ENCODE measurements around the gene EIF5A. TPM values are rescaled to one million over a fixed set of nuclear protein-coding genes. Genes with fewer than 3 reads are reported as not detected.

Gene EIF5A
- total RNA-seq, 1 donor from 2014 or later = 295 TPM

Other genes with a start within 250 kb of the EIF5A start
- 5.0 TPM for gene CLEC10A, start 227.4 kb upstream of the EIF5A start, total RNA-seq
- gene ASGR2, start 192.8 kb upstream of the EIF5A start, total RNA-seq = 0.40 TPM
- 0.19 TPM for gene ASGR1, start 128.3 kb upstream of the EIF5A start, total RNA-seq
- 20.4 TPM for gene DLG4, start 87.8 kb upstream of the EIF5A start, total RNA-seq
- 2,247 TPM for gene ACADVL, start 87.7 kb upstream of the EIF5A start, total RNA-seq
- 20.4 TPM for gene DVL2, start 73.1 kb upstream of the EIF5A start, total RNA-seq
- 19.4 TPM for gene PHF23, start 68.2 kb upstream of the EIF5A start, total RNA-seq
- gene GABARAP, start 65.2 kb upstream of the EIF5A start, total RNA-seq = 432 TPM
- gene CTDNEP1, start 55.9 kb upstream of the EIF5A start, total RNA-seq = 109 TPM
- 71.6 TPM for gene ELP5, start 55.4 kb upstream of the EIF5A start, total RNA-seq
- gene CLDN7, start 45.1 kb upstream of the EIF5A start, total RNA-seq = 0.94 TPM
- gene SLC2A4, start 25.9 kb upstream of the EIF5A start, total RNA-seq = 141 TPM
- gene YBX2, start 13.0 kb upstream of the EIF5A start, total RNA-seq = 0.75 TPM
- gene GPS2, start 7.7 kb downstream of the EIF5A start, total RNA-seq = 68.8 TPM
- gene NEURL4, start 21.7 kb downstream of the EIF5A start, total RNA-seq = 26.2 TPM
- gene ACAP1, start 28.9 kb downstream of the EIF5A start, total RNA-seq = 14.9 TPM
- gene KCTD11, start 44.5 kb downstream of the EIF5A start, total RNA-seq = 4.4 TPM
- gene TMEM95, start 47.5 kb downstream of the EIF5A start, total RNA-seq = not detected
- gene TNK1, start 73.5 kb downstream of the EIF5A start, total RNA-seq = 2.1 TPM
- 14.0 TPM for gene PLSCR3, start 86.9 kb downstream of the EIF5A start, total RNA-seq
- gene TMEM256, start 96.5 kb downstream of the EIF5A start, total RNA-seq = 61.5 TPM
- 5.8 TPM for gene NLGN2, start 100.2 kb downstream of the EIF5A start, total RNA-seq
- not detected for gene SPEM1, start 112.7 kb downstream of the EIF5A start, total RNA-seq
- not detected for gene SPEM2, start 118.0 kb downstream of the EIF5A start, total RNA-seq
- not detected for gene SPEM3, start 121.2 kb downstream of the EIF5A start, total RNA-seq
- gene TMEM102, start 127.8 kb downstream of the EIF5A start, total RNA-seq = 1.7 TPM
- 9.8 TPM for gene FGF11, start 131.9 kb downstream of the EIF5A start, total RNA-seq
- 9.8 TPM for gene CHRNB1, start 137.4 kb downstream of the EIF5A start, total RNA-seq
- gene ZBTB4, start 172.0 kb downstream of the EIF5A start, total RNA-seq = 60.3 TPM
- gene SLC35G6, start 173.8 kb downstream of the EIF5A start, total RNA-seq = not detected
- gene POLR2A, start 176.7 kb downstream of the EIF5A start, total RNA-seq = 32.9 TPM
- 34.6 TPM for gene TNFSF12, start 241.4 kb downstream of the EIF5A start, total RNA-seq